AG04450 (cell line): ENCODE results near the gene INCA1. TPM values are rescaled to one million over a fixed set of nuclear protein-coding genes. Genes with fewer than 3 reads are reported as not detected.

Source experiments
- CTCF ChIA-PET: fragments of 300-600, 350-600 bp; formaldehyde crosslinking; extraction: SDS; loops from one replicate; lab custom pipeline; 2022; ENCODE audit warnings: antibody characterized with exemption, inconsistent platforms; lab: Charles Lee
- POLR2A ChIA-PET: fragments of 350-600 bp; formaldehyde crosslinking; extraction: SDS; loops from one replicate; lab custom pipeline; 2021; ENCODE audit warnings: antibody characterized with exemption, inconsistent platforms; lab: Yijun Ruan, JAX
- DNase-seq: peaks from one replicate; pipeline ENCODE4 v3.0.0-alpha.2; 2011; ENCODE audit warnings: low read depth, low spot score
- H3K27ac ChIP-seq: one replicate; pipeline ENCODE4 v1.5.1; 2012; ENCODE audit warnings: low read depth, low read length, control low read depth
- H3K27me3 ChIP-seq: one replicate; pipeline ENCODE4 v1.6.0; 2012; ENCODE audit warnings: low read length; ENCODE audit not compliant: control insufficient read depth, insufficient read depth
- H3K4me3 ChIP-seq: 2 replicates; pipeline ENCODE4 v1.5.1; 2011; ENCODE audit warnings: mild to moderate bottlenecking, low read depth, low read length, control low read depth
- H3K9me3 ChIP-seq: 2 replicates; pipeline ENCODE4 v1.5.1; 2012; ENCODE audit warnings: low read length; ENCODE audit not compliant: control insufficient read depth, insufficient read depth
- CTCF ChIP-seq: IDR thresholded peaks from 2 replicates; pipeline ENCODE4 v1.5.1; 2011; ENCODE audit warnings: low read depth, low read length, control low read depth, inconsistent platforms
- polyA minus RNA-seq: library from RNA; depleted of rRNA, polyadenylated mRNA; stranded (reverse); fragments of >200 nt; gene quantifications from 2 replicates; pipeline ENCODE4 v1.2.3, GENCODE V29; 2011; rRNA and poly(A)+ RNA removed
- polyA plus RNA-seq: library from polyadenylated mRNA; depleted of rRNA; stranded (reverse); fragments of >200 nt; gene quantifications from 2 replicates; pipeline ENCODE4 v1.2.3, GENCODE V29; 2011; rRNA removed

INCA1 gene
- 0.29 and 0.56 TPM in 2 replicates for polyA plus RNA-seq
- polyA minus RNA-seq = 0.39 and 0.87 TPM in 2 replicates

GRCh38 chr17:4997302-4998026 is at the start of gene INCA1, which contains the start of gene KIF1C:
Gene INCA1, minus strand, starts transcription at chr17:4997522. Its CDS starts 3,085 bp downstream, at chr17:4994437.
Gene KIF1C, plus strand, starts transcription at chr17:4997950. Its CDS starts 2,297 bp downstream, at chr17:5000247.
- no peak for TF ChIP-seq CTCF
- ChIA-PET POLR2A (interaction anchor here (0.5 to 1.7 kb wide), 9 partner anchors 9 to 58 kb away, joined by 3 to 15 read pairs (median 4); partner anchors contain the start of genes CAMTA2, PFN1, RNF167 and SLC25A11), CTCF (interaction anchor here (1.5 to 1.8 kb wide), 3 partner anchors 8 to 64 kb away, joined by 3 to 5 read pairs (median 4); partner anchors contain the start of gene CAMTA2)
- no peaks in the 10 kb centered on the region for H3K27me3 ChIP-seq
- DNase-seq = peak; percentile 54
- peak within 1 kb of the TSS; percentile 94 for H3K4me3 ChIP-seq
- H3K27ac ChIP-seq = peak within 1 kb of the TSS; percentile 39
- no peaks in the 10 kb centered on the region; the same call in 1 of the 2 replicates for H3K9me3 ChIP-seq

GRCh38 chr17:5045496-5045895 is 48.2 kb upstream of the INCA1 start:
- DNase-seq = no peak
- H3K27me3 ChIP-seq = no peaks in the 10 kb centered on the region
- TF ChIP-seq CTCF = no peak
- H3K9me3 ChIP-seq = peaks cover 2% of the 10 kb centered on the region; the same call in 1 of the 2 replicates
- ChIA-PET CTCF (interaction anchor here (0.6 to 1.1 kb wide), 2 partner anchors 14 to 63 kb away, joined by 3 read pairs; no protein-coding TSS in a partner anchor), POLR2A (no interaction called here)
- no peak overlapping the region for H3K4me3 ChIP-seq
- H3K27ac ChIP-seq = no peak overlapping the region

- Histone ChIP-seq H3K27ac (no peak overlapping the region), H3K9me3 (peaks cover 4% of the 10 kb centered on the region; the same call in 1 of the 2 replicates), H3K4me3 (no peak overlapping the region), H3K27me3 (no peaks in the 10 kb centered on the region)
- POLR2A ChIA-PET = no interaction called here
- no peak for TF ChIP-seq CTCF
- no peak for DNase-seq
- CTCF ChIA-PET = no interaction called here
Observed at GRCh38 chr17:5044630-5045029, 47.3 kb upstream of the INCA1 start.

- ChIA-PET CTCF (no interaction called here), POLR2A (no interaction called here)
- DNase-seq = no peak
- Histone ChIP-seq H3K27ac (no peak overlapping the region), H3K9me3 (peaks cover 4% of the 10 kb centered on the region; the same call in 1 of the 2 replicates), H3K4me3 (no peak overlapping the region), H3K27me3 (no peaks in the 10 kb centered on the region)
- TF ChIP-seq CTCF = no peak
Observed at GRCh38 chr17:5043524-5043923, 46.2 kb upstream of the INCA1 start.
